NCI-H526 treated with DMSO at 0.1 percent for 48 hours (cell line): Measurements from ENCODE around the gene SORCS2.

Source experiments
- DNase-seq: peaks from one replicate; lab custom pipeline; 2025; lab: John Stamatoyannopoulos, UW

SORCS2 gene

DNA sequence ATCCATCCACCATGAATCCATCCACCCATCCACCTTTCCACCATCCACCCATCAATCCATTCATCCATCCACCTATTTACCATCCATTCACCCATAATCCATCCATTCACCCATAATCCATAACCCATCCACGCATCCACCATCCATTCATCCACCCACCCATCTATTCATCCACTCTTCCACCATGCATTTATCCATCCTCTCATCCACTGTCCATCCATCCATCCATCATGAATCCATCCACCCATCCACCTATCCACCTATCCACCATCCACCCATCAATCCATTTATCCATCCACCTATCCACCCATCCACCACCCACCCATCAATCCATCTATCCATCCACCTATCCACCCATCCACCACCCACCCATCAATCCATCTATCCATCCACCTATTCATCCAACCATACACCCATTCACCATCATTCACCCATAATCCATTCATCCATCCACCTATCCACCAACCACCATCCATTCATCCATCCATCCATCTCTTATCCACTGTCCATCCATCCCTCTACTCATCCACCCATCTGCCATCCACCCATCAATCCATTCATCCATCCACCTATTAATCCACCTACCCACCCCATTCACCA is 422.1 kb downstream of the SORCS2 start:
- no peak for DNase-seq

DNA sequence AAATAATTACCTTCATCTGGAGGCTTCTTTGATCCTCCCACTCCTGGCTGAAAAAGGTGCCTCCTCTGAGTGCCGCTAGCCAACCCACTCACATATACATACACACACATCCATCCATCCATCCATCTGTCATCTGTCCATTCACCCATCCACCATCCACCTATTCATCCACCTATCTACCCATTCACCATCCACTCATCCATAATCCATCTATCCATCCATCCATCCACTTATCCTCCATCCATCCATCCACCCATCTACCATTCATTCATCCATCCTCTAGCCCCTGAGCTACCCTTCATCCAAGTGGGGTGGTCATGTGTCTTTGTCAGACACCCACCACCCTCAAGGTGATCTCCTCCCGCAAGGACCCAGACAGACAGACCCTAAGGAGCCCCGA is 423.9 kb downstream of the SORCS2 start:
- DNase-seq = no peak

DNA sequence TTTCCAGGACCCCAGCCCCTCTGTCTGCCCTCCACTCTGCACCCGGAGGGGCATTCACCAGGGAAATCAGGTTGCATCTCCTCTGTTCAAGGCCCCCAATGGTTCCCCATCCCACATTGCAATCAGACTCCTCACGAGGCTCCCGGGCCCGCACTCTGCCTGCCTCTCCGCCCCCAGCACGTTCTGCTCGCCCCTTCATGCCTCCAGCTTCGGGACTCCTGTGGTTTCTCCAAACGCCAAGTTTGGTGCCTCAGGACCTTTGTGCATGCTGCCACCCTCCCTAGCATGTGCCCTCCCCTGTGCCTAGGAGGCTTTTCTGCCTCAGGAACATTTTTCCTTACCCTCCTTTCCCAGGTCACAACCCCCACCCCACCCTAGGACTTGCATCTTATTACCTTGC is 426.0 kb downstream of the SORCS2 start:
- DNase-seq = no peak

DNA sequence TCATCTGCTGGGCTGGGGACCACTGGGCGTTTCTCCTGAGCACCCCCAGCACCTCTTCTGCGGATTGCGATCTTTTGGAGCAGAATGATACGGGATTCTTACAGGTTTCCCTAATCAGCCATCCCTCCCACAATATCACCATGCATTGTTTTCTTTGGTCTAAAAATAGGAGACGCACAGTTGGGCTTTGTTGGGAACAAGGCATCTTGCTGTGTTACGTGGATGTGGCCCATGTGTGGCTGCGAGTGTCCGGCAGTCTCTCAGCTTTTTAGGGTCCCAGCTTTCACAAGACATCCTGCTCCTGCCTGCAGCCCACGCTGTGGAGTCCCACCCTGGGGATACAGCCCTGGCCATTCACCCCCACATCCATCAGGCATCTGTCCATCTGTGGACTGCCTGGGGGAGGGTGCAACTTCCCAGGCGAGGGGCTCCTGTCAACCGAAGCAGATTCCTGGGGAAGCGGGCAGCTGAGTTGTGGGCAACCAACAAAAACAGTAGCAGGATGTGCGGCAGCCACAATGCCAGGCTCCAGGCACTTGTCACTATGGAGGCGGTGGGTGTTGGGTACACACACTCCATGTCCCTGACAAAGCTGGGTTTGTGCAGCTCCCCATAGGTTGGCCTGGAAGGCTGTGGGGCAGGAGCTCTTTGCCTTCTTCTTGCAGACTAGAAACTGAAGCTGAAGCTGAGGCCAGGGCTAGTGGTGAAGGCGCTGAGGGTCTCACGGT is 427.9 kb downstream of the SORCS2 start:
- no peak for DNase-seq

DNA sequence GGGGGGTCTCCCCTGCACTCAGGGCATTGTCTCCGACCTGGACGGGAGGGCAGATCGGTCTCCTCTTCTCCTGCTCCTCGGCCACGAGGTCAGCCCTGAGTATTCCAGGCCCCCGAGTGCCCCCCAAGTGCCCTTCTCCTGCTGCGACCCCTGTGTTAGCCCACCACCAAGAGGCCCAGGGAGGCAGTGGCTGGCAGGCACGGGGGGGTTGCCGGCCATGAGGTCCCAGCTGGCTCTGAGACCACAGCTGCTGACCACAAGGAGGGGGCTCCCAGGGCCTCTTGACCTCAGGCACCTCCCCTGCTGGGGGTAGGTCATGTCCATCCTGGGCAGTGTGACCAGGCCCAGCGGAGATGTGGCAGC is 428.5 kb downstream of the SORCS2 start:
- DNase-seq = no peak

DNA sequence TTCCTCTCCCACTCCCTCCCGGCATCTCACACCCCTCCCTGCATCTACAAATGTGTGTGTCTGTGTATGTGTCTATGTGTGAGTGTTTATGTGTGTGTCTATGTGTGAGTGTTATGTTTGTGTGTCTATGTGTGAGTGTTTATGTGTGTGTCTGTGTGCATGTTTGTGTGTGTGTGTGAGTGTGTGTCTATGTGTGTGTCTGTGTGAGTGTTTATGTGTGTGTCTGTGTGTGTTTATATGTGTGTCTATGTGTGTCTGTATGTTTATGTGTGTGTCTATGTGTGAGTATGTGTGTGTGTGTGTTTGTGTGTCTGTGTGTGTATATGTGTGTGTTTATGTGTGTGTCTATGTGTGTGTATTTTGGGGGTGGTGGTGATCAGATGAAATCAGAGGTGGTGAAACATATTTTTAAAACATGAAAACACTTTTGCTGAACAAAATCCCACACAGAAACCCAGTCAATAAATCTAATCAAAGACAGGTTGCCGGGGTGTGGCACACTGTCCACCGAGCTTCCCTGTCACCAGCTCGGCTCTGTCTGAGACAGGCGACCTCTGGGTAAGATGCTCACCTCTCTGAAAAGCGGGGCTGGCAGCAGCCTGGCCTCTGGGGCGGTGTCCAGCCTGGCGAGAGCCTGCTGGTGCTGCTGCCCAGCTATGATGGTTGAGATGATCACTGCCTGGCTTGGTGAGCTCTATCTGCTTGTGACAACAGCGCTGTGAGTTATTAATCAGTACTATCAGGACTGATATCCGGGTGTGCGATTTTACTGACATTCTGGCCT is 429.1 kb downstream of the SORCS2 start:
- DNase-seq = no peak

DNA sequence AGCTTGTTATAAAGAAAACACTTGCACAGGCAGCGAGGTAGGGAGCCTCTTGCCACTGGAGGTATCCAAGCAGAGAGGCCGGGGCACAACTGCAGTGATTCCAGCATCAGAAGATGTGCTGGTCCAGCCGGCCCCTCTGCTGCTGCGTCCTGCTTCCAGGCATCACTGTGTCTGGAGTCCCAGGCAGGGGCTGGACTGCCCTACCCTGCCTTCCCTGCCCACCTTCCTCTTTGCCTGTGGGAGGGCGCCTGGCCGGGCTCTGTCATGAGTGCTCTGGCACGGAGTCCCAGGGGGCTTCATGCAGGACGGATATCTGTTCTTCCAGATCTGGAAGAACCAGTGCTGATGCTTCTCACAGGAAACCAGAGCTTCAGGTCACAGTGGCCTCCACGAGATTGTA is 430.0 kb downstream of the SORCS2 start:
- DNase-seq = no peak

DNA sequence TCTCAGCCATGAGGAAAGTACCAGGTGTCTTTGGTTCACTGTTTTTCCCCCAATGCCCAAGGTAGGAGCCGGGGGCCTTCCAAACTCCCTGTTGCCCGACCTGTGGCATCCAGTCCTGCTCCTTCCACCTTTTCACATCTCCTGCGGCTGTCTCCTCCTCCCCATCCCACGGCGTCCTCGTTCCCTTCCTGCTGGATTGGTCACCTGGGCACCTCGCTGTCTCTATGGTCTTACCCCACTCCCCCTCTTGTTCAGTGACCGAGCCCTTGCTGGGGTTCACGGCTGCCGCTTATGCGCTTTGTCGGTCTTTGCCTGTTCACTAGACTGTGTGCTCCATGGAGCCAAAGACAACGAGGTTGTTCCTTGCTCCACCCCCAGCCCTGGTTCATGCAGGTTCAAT is 431.1 kb downstream of the SORCS2 start:
- no peak for DNase-seq

DNA sequence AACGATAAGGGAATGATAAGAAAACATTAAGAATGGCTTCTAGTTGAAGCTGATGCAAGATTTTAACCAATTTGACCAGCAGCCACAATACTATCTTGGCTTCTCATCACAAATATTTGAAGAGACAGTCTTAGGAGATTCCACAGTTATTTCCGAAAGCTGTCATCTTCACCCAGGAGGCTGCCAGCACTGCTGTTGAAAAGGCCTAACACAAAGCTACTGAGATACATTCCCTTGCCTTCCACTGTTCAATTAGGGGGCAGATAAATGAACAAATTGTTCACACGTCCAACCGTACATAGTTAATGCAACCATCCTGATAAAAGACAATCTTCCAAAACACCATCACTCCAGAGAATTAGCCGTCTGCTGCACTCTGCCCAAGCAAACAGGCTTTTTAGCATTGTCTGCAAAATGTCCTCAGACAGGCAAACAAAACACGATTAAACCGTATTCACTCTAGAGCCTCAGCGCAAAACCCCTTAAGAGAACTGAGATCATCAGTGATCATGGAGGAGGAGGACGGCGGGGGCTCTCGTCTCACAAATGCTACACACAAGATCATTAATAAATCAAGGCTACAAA is 432.1 kb downstream of the SORCS2 start:
- no peak for DNase-seq

DNA sequence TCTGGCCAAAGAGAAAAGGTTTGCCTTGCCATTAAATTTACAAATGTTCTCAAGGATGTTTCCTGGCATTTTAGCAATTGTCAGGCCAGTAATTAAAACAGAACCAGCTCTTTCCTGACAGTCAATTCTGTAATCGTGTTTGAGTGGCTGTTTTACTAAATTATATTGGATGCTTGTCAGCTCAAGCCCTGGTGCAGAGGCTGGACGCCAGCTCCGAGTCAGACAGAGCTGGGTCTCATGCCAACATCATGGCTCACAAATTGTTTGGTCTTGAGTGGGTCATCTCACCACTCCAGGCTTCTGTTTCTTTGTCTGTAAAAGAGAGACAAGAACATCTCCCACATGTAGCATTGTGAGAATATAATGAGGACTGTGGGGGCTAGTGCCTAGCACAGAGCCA is 432.7 kb downstream of the SORCS2 start:
- DNase-seq = no peak

DNA sequence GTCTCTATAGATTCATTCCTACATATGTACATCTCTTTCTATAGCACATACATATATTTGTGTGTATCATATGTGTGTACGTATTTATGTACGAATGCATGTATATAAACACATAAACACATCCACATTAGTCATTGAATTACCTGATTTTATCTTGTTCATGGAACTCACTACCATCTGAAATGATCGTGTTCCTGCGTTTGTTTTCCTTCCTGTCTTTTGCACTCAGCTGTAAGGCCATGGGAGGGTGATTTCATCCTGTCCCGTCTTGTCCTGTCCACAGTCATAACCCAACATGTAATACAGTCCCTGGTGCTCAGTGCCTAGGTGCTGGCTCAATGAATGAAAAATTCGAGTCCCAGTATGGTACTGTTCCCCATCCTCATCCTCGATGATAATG is 434.2 kb downstream of the SORCS2 start:
- no peak for DNase-seq

DNA sequence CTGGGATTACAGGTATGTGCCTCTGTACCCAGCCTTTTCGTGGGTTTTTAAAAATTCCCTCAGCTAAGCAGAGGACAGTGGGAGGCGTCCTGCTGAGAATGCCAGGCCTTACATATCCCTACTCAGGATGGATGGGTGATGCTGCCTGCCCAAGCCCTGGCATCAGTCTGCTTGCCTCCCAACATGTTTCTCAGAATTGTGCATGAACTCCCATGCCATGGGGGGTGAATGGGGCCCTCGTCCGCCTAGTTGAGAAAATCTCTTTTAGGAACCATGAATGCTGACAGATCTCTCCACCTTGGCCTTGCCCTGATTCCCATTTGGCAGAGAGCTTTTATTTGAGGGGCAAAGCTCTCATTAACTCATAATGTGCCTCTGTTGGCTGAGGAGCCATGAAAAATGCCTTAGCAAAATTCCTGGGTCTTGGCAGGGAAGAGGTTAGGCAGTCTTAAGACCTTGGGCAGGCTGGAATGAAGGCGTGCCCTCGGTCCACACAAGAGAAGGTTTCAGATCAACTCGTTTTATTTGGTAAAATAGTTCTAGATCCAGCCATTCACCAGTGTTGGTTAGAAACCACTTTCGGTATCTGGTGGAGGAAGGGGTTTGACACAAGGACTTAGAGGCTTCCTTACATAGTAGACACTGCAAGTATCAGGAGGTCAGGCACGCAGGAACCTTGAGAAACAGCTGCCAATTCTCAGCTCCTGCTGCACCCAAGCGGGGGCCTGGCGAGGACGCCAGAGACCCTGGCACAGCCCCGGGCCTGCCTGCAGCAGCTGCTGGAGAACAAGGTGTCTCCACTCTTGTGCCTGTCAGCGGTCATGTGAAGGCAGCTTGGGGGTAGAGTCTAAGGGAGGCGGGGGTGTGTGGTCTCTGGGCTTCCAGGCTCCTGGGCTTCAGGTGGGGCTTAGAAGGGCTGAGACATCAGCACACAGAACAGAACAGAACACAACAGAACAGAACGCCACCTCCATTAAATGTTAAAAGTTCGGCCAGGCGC is 435.2 kb downstream of the SORCS2 start:
- DNase-seq = no peak

DNA sequence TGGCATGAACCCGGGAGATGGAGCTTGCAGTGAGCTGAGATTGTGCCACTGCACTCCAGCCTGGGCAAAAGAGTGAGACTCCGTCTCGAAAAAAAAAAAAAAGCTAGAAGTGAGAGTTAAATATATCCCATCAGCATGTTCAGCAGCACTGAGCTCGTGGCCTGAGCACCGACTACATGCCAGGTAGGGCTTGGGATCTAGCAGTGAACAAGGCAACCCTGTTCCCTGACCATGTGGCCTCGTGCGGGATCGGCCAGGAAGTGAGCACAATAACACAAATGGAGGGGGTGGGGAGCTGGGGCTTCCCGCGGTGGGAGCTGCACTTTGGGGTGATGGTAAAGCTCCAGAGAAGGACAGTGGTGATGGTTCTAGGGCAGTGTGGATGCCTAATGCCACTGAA is 436.1 kb downstream of the SORCS2 start:
- no peak for DNase-seq

DNA sequence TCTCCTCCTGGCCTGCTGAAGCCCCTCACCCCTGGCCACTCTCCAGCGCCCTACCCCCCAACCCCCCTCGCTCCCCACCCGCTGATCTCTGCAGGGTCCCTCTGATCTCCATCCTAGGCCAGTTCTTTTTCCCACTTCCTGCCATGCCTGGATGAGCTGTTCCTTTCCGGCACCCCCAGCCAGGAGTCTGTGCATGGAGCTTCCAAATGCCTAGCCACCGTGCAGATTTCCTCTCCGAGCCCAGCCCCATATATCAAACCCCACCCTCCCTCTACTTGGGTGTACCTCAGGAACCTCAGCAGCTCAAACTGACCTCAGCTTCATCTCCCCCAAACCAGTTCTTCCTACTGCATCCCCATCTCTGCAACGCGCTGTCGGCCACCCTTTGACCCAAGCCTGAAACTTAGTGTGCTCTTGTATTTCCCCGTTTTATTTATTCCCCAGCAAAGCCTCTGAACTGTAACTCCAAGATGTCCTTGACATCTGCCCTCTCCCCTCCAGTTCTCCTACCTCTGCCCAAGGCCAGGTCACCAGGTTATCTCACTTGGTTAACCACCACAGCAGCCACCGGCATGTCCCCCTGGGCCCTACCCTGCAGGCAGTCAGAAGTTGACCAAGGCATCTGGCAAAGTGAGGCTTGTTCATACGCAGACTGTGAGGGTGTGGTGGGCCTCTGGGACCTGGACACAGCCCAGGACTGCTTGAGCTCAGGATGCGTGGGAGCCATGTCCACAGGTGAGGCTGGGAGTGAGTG is 437.3 kb downstream of the SORCS2 start:
- no peak for DNase-seq

DNA sequence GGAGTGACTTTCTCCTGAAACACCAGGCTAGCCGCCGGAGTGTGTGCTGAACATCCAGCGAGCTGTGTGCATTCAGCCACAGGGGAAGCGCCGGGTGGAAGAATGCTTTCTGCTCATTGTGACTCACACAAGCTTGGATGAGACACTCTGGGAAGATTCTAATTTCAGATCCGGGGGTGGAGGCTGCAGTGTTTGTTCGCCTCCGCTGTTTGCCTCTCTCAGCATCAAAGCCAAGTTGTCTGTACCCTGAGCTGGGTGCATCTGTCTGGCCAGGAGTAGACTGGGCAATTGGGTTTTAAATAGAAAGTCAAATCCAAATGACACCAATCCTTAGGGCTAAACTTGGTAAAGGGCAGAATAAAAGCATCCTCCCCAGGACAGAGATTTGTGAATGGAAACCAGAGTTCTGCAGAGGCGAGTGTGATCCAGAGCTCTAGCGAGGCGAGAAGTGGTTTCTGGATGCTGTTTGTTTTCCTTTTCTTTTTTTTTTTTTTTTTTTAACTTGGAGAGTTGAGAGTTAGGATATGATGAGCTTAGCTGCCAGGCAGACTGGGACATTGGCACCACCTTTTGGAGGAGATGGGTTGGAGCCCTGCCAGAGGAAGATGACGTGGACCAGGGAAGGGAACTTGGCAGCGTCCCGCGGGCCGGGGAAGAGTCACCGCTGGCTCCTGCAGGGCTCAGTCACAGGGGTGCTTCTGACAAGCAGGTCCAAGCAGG is 438.4 kb downstream of the SORCS2 start:
- DNase-seq = no peak

DNA sequence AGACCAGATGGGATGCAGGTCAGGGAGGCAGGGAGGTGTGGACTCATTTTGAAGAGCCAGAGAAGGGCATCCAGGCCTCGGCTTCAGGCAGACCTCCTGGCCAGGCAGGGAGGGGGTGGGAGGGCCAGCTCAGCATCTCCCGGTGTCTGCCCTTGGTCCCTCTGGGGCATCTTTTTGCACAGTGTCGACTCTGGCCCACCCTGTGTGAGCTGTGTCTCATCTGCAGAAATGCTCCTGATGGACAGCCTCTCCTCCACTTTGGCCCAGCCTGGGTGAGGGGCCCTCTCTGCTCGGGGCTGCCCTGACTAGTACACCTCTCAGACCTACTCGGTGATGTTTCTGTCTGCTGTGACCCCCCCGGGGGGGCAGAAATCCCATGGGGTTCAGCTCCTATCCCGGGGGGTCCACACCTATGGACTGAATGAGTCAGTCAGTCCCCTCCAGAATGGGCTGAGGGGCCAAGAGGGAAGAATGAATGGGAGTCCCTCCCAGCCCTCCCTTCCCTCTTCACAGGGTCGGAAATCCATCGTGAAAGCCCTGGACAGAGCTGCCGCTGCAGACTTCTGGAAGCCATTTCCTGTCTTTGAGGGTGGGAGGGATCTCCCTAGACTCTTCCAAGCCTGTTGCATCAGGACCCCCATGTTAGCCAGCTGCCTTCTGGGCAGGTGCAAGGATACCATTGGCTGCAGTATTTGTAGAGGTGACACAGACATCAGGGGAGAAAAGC is 439.1 kb downstream of the SORCS2 start:
- no peak for DNase-seq

DNA sequence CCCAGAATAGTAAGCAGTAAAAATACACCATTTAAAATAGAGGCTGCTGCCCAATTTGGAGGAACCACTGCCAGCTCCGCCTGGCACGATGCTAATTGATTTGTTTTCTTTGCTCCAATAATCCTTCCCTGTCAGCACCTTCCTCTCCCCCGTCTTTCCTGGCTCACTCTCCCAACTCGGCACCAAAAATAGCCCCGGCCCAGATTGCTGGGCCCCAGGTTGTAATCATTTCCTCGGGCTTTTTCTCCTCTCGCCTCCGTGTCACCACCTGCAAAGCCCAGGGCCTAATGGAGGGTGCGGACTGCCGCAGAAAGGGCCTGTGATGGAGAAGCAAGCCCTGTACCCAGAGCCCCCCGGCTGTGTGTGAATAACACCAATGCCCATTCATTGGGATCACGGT is 440.0 kb downstream of the SORCS2 start:
- DNase-seq = no peak

DNA sequence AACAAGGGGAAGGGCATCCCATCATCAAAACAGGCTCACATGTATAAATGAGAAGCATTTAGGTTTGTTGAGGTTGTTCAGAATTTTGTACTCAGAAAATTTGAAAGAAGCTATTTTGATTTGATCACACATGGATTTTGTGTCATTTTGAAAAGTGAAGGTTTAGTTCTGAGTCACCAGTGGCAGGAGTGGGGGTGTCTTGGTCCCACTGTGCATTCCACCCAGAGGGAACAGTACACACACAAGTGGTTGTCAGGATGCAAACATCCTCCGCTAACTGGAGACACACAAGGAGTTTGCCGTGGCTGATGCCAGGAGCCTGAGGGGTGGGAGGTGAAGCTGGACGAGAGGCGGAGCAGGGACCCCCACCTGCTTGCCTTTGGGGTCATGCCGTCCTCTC is 440.6 kb downstream of the SORCS2 start:
- no peak for DNase-seq

DNA sequence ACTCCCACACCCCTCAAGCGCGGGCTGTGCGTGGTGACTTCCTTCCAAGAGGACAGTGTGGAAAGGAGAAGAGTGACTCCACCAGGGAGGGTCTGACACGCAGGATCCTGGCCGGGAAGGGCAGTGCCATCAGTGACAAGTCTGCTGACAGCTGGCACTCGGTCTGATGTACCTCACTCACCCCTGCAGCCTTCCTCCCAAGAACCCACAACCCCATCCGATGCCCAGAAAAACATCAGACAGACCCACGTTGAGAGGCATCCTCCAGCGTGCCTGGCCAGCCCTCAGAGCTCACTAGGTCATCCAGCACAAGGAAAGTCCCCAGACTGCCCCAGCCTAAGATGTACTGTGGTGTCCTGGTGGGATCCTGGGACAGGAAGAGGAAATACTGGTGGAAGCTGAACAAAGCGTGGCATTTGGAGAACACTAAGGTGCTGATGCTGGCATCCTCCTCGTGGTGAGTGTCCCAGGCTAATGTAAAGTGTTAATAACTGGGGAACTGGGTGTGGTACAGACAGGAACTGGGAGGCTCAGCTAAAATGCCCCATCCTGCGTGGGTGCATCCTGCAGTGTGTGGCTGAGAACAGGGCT is 442.4 kb downstream of the SORCS2 start:
- no peak for DNase-seq
